ENCODE measurements around the gene TIGD3.
"Not testable (repeated sequence)": the region's sequence is repeated elsewhere in the genome, so short reads cannot be mapped to it uniquely, and the experiment has no call there.

The TIGD3 gene

DNA sequence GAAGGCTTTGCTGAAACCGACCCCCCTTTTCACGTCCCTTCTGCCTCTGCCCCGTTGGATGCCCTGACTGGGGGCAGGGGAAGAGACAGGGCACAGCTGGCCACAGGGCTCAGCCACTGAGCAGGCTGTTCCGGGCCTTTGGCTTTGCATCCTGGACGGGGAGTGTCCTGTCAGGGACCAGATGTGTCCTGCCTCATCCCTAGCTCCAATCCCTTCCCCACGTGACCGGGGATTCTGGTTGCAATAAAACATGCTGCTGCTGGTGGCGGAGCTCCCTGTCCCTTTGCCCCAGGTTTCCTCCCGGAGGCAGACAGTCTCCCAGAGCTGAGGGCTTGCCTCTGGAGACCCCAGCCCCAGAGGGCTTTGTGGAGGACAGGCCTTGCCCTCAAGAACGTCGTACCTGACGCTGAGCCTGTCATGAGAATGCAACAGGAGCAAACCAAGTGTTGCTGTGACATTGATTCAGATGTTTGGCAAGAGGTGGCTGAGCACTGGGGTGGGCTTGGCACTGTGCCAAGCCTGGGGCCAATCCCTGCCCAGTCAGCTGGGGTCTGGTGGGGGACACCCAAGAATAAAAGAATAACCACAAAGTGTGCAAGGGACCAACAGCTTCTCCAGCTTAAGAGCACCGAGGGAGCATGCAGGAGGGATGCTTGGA, 32.6 kb upstream of the TIGD3 start:
- intact Hi-C loops (cut with DNase I), result no loop called here

DNA sequence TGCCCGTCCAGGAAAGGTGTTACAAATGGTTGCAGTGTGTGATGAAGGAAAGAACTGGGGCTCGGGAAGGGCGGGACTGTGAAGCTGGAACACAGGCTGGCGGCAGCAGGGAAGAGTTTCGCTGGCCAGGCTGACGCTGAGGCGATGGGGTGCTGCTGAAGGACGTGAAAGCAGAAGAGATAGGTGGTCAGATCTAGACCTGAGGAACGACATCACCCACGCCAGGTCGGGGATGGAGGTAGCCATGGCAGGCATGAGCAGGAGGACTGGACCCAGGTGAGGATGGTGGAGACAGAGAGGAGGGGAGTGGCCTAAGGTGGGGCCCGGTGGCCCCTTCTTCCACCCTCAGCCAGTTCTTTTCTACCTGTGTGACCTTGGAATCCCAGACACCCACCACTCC, 30.7 kb upstream of the TIGD3 start:
- intact Hi-C loops (cut with DNase I), result no loop called here
- peak in 2 of 10 donors; percentile 66 to 67 for DNase-seq

More for the DNA sequence above, 32.6 kb upstream of the TIGD3 start:
- DNase-seq, result peak in 2 of 10 donors; percentile 55 to 64

DNA sequence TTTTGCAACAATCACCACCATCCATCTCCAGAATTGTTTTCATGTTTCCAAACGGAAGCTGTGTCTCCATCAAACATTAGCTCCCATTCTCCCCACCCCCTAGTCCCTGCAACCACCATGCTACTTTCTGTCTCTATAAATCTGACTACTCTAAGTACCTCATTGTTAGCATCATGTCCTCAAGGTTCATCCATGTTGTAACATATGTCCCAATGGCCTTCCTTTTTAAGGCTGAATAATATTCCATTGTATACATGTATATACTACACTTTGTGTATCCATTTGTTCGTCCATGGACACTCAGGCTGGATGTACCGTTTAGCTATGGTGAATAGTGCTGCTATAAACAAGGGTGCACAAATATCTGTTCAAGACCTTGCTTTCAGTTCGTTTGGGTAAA, 29.1 kb upstream of the TIGD3 start:
- DNase-seq, result no peak
- intact Hi-C loops (cut with DNase I), result no loop called here

DNA sequence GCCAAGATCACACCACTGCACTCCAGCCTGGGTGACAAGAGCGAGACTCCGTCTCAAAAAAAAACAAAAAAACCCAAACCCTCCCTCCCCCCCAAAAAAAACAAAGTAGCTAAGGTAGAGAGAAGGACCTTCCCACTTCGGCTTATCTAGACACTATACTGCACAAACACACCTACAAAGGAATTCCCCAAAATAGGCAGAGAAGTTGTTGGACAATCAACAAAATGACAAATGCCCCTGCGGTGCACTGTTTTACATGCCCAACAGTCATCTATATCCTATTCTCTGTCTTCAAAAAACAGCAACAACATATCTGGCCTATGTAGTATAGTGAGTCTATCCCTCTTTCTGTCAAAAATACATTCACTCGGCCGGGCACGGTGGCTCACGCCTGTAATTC, 27.5 kb upstream of the TIGD3 start:
- intact Hi-C loops (cut with DNase I), result no loop called here

DNA sequence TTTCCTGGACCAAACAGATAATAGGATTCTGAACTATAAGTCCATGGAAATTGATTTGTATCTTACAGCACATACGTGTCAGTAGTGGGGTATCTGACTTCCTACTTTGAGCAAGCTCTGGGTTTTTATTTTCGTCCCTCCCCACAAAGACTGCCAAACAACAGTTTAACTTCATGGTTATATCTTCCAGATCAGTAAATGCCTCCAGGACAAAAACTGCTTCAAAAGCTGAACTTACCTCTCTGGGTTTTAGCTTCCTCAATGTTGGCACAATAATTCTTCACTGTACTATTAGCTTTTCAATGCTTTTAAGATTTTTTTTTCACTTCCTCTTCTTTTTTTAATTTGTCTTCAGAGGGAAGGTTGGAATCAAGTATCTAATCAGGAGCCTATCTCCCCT, 25.1 kb upstream of the TIGD3 start:
- DNase-seq, result no peak
- intact Hi-C loops (cut with DNase I), result no loop called here

More for the DNA sequence above, 27.5 kb upstream of the TIGD3 start:
- DNase-seq, result no peak

DNA sequence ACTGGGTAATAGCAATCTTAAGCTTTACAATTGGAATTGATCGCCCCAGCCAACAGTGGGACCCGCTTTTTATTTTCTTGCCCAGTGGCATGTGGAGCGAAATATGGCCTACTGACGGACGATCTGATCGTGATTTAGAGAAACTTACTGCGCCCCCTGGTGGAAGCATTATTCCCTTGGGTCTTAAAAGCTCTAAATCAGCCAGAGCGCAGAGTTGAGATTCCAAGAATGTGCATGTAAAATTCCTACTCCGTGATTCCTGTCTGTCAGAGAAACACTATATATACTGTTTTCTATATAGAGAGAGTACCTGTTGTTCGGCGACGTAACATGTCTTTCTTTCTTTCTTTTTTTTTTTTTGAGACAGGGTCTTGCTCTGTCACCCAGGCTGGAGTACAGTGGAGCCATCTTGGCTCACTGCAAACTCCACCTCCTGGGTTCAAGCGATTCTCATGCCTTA, 24.6 kb upstream of the TIGD3 start:
- intact Hi-C loops (cut with DNase I), result loop anchor here (1.0 kb wide), 1 partner anchor 55 kb away; no protein-coding TSS in a partner anchor
- peak in 7 of 10 donors; percentile 79 to 93 (median 85) for DNase-seq

DNA sequence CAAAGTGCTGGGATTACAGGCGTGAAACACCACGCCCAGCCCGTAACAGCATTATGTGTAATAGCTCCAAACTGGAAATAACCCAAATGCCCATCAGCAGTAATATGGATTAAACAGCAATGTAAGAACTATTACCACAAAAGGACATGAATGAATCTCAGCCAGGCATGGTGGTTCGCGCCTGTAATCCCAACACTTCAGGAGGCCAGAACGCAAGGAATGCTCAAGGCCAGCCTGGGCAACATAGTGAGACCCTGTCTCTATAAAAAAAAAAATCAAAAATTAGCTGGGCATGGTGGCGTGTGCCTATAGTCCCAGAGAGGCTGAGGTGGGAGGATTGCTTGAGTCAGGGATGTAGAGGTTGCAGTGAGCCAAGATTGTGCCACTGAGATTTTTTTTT, 24.0 kb upstream of the TIGD3 start:
- DNase-seq, result no peak

DNA sequence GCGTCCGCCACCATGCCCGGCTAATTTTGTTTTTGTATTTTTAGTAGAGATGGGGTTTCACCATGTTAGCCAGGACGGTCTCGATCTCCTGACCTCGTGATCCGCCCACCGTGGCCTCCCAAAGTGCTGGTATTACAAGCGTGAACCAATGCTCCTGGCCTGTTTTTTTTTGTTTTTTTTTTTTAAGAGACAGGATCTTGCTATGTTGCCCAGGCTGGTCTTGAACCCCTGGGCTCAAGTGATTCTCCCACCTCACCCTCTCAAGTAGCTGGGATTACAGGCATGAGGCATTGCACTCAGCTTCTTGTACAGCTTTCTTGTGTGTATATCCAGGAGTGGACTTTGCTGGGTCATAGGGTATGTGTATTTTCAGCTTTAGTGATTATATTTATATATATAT, 22.0 kb upstream of the TIGD3 start:
- intact Hi-C loops (cut with DNase I), result not testable (repeated sequence)
- peak in 1 of 10 donors; percentile 2 for DNase-seq

More for the DNA sequence above, 24.0 kb upstream of the TIGD3 start:
- intact Hi-C loops (cut with DNase I), result loop anchor here (1.0 kb wide), 1 partner anchor 55 kb away; no protein-coding TSS in a partner anchor

DNA sequence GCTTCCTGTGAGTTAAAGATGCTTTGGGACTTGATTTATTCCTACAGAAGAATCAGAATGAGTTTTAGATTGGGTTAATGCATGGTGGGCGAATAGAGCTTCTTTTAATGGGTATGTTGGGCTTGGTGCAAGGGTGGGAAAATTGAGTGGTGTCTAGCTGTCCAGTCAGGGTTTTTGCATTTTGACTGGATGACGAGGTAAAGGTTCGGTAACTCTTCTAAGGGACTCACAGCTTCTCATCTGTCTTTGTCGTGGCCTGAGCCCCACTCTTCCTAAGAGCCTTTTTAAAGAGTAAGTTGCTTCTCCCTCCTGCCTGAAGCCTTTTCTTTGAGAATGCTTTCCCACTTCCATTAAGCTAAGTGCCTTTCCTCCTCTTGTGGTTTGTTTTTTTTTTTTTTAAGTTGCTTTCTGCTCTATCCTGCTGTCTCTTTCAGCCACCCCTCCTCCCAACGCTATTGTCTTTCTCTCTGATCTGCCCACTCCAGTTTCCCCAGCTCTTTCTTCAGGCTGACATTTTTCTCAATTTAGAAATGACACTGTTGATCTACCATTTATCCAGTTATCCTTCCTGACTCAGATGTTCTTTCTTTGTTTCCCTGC, 19.8 kb upstream of the TIGD3 start:
- intact Hi-C loops (cut with DNase I), result no loop called here
- peak in 1 of 10 donors; percentile 14 for DNase-seq

DNA sequence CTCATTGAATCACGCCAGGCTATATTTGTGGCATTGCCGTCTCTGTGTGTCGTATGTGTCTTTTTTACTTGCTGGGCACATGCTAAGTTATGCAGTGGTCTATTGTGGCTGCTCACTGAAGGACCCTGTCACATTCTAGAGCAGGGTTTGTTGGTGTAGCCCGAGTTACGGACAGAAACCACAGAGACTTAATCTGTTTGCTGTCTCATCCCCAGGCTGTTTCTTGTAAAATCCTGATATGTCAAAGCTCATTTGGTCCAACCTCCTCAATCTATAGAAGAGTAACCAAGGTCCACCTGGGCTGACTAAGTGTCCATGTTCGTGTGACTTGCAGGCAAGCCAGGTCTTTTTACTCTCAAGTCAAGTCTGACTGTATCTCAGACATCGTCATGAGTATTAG, 15.9 kb upstream of the TIGD3 start:
- intact Hi-C loops (cut with DNase I), result no loop called here
- no peak for DNase-seq

DNA sequence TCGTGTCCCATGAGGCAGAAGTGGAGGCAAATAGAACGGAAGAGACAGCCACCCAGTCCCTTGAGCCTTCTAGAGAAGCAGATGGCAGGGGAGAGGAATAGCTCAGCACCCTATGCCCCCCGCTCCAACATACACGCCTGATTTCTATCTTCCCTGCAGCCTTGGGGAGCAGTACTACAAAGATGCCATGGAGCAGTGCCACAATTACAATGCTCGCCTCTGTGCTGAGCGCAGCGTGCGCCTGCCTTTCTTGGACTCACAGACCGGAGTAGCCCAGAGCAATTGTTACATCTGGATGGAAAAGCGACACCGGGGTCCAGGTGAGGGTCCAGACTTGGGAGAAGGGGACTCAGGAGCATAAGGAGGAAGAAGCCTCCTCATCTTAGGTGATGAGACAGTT, 14.3 kb upstream of the TIGD3 start:
- peak in 2 of 10 donors; percentile 46 to 90 for DNase-seq
- intact Hi-C loops (cut with DNase I), result no loop called here

DNA sequence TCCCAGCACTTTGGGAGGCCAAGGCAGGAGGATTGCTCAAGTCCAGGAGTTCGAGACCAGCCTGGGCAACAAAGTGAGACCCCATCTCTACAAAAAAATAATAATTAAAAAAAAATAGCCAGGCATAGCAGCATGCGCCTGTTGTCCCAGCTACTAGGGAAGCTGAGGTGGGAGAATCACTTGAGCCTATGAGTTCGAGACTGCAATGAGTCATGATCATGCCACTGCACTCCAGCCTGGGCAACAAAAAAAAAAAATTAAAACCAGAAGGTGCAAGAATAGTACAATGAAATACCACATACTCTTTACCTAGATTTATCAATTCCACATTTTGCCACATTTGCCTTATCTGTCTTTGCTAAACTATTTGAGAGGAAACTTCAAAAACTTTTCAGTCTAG, 12.7 kb upstream of the TIGD3 start:
- DNase-seq, result no peak
- intact Hi-C loops (cut with DNase I), result no loop called here

DNA sequence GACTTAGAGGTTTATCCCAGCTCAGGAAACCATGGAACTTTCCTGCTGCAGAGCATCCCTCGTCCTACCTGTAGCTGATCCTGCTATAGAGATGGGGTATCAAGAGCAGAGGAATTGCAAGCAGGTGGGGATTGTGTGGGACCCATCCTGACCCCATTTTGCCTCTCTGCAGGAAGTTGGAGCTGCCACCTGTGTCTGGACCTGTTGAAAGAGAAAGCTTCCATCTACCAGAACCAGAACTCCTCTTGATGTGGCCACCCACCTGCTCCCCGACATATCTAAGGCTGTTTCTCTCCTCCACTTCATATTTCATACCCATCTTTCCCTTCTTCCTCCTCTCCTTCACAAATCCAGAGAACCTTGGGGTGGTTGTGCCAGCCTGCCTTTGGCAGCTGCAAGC, 3.0 kb upstream of the TIGD3 start:
- peak in 1 of 10 donors; percentile 27 for DNase-seq
- intact Hi-C loops (cut with DNase I), result no loop called here

DNA sequence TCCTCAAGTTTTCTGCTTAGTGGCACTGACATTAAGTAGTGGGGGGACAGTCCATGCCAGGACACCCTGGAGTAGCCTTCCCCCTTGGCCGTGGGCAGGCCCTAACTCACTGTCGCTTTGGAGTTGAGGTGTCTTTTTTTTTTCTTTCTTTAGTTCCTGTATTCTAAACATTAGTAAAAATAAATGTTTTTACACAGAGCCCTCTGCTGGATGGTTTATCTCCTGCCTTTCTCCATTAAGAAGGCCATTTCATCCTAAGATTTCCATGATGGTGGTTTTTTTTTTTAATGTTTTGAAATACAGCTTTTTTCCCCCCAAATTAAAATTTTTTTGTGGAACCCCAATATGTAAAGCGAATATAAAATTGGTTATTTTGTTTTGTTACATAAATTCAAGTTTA, 1.8 kb upstream of the TIGD3 start:
- DNase-seq, result no peak
- intact Hi-C loops (cut with DNase I), result no loop called here

DNA sequence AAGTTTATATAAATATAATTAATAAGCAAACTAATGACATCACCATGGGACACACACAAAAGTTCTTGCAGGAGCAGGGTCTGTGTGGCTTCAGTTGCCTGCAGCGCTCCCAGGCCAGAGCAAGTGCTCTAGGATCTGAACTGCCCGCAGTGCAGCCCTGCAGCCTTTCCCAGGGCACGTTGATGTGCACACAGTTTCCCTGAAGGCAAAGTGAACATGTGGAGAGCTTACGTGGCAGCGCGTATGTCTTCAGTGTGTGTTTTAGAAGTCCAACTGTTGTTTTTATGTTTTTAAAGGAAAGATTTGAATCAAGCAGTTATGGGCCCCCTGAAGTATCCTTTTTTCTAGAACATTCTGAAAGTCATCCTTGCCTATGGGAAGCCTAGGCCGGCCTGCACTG, 1.2 kb upstream of the TIGD3 start:
- DNase-seq, result peak in 1 of 10 donors; percentile 47
- intact Hi-C loops (cut with DNase I), result no loop called here

DNA sequence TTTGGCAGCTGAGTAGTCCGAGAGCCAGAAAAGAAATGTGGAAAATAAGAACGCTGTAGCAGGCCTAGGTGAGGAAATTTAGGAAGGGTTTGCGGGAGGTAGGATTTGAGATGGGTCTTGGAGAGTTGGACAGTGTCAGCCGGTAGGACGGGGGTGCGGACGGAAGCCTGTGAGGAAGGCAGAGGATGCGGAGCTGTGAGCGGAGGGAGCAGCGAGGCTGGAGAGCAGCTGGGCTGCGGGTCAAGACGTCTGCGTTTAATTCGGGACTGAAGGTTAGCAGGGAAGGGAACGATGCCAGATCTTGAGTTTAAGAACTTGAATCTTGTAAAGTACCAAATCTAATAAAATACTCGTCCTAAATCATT, 669 bp upstream of the TIGD3 start:
- intact Hi-C loops (cut with DNase I), result no loop called here
- peak in 9 of 10 donors; percentile 26 to 93 (median 58) for DNase-seq

DNA sequence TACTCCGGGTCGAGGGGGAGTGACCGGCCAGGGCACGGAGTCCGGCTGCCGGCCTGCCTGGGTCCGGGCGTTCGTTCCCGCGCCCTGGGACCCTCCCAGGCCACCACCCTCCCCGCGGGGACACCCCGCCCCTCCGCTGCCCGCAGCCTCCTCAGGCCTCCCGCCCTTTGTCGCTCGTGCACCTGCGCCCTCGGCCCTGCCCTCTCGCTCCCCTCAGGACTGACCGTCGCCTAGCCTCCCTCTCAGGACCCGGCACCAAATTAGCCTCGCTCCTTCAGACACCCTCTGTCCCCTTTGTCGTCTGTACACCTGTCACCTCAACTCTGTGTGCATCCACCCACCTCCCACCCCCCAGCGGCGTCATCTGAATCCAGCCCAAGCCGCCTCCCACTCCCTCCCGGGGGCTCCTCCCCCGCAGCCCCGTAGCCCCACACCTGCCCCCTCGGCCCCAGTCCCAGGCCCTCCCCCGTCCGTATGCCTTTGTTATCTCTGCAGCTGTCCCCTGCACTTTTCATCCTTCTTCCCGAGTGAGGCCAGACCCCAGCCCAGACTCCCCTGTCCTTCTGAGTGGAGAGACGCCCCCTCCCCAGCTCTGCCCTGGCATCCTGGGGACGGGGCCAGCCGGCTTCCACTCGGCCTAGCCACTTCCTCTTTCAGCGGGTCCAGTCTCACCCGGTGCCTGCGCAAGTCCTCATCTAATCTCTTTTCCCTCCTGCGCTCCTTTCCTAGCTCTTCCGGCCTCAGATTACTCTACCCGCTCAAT, 643 bp downstream of the TIGD3 start:
- DNase-seq, result peak in 2 of 10 donors; percentile 14 to 87
- intact Hi-C loops (cut with DNase I), result no loop called here

DNA sequence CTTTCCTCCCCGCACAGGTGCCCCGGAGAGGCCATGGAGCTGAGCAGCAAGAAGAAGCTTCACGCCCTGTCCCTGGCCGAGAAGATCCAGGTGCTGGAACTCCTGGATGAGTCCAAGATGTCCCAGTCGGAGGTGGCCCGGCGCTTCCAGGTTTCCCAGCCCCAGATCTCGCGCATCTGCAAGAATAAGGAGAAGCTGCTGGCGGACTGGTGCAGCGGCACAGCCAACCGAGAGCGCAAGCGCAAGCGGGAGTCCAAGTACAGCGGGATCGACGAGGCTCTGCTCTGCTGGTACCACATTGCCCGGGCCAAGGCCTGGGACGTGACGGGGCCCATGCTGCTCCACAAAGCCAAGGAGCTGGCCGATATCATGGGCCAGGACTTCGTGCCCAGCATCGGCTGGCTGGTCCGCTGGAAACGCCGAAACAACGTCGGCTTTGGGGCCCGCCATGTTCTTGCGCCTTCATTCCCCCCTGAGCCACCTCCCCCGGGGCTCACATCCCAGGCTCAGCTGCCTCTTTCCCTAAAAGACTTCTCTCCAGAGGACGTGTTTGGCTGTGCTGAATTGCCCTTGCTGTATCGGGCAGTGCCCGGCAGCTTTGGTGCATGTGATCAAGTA, 1.3 kb downstream of the TIGD3 start:
- peak in 9 of 10 donors; percentile 37 to 96 (median 58) for DNase-seq
- intact Hi-C loops (cut with DNase I), result no loop called here

DNA sequence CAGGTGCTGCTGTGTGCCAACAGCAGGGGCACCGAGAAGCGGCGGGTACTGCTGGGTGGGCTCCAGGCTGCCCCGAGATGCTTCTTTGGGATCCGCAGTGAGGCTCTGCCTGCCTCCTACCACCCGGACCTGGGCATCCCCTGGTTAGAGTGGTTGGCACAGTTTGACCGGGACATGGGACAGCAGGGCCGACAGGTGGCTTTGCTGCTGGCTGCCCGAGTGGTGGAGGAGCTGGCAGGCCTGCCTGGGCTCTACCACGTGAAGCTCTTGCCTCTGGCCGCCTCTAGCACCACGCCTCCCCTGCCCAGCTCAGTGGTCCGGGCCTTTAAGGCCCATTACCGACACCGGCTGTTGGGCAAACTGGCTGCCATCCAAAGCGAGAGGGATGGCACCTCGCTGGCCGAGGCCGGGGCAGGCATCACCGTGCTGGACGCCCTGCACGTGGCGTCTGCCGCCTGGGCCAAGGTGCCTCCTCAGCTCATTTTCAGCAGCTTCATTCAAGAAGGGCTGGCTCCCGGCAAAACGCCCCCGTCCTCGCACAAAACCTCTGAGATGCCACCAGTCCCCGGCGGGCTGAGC, 1.9 kb downstream of the TIGD3 start:
- intact Hi-C loops (cut with DNase I), result no loop called here
- DNase-seq, result peak in 1 of 10 donors; percentile 79

DNA sequence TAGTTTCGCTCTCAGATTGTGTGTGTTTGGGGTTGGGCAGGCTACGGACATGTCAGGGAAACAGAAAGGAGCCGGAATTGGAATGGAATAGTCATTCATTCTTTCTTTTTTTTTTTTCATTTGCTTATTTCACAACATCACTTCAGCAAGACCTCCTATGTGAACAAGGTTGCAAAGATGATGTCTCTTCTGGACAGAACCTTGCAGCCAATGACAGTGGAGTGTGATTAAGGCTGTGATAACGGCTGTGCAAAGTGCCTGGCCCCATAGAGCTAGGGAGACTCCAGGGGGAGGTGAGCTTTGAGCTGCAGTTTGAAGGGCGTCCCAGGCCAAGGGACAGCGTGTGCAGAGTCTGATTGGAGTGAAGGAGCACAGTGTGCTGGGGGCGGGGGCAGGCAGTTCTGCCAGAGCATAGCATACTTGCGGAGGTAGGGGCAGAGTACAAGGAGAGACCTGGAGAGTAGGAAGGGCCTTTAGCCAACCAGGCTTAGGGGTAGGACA, 3.4 kb downstream of the TIGD3 start:
- peak in 1 of 10 donors; percentile 11 for DNase-seq
- intact Hi-C loops (cut with DNase I), result no loop called here
